ENCODE measurements around the gene VDAC2.

DNA sequence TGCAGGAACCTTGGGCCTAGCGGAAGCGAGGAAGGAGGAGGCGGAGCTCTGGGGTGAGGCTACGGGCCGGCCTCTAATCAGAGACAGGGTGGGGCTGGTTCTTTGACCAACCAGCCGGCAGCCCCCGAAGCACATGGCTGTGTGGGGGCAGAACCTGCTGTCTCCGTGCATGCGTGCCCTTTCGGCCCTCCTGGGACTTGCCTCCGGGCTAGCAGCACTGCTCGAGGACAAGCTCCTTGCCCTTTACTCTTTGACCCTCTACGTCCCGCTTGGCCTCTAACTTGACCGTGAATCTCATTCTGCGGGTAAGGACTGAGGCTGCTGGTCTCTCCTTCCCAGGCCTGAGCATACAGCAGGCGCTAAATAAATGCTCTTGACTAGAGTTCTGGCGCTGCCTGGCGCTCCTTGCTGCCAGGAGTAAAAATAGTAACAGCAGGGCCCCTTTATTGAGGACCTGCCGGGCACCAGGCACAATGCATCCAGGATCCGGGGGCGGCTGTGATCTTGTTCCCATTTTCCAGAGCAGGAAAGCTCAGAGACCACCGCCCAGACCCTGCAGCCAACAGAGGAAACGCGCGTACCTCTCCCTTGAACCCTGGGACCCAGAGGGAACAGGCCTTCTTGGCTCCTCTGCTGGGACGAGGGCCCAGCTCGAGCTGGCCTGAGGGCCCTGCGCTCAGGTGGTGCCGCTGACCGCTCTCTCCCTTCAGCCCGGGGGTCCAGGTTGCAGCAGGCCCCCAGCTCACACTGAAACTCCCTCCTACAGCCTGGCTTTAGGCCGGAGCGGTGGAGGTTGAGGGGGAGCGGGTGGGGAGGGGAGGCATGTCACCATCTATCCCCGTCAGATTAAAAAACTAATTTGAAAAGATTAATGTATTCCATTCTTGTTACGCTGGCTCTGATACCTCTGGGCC, 27.8 kb downstream of the VDAC2 start:
- TF ChIP-seq, protein P1, sequence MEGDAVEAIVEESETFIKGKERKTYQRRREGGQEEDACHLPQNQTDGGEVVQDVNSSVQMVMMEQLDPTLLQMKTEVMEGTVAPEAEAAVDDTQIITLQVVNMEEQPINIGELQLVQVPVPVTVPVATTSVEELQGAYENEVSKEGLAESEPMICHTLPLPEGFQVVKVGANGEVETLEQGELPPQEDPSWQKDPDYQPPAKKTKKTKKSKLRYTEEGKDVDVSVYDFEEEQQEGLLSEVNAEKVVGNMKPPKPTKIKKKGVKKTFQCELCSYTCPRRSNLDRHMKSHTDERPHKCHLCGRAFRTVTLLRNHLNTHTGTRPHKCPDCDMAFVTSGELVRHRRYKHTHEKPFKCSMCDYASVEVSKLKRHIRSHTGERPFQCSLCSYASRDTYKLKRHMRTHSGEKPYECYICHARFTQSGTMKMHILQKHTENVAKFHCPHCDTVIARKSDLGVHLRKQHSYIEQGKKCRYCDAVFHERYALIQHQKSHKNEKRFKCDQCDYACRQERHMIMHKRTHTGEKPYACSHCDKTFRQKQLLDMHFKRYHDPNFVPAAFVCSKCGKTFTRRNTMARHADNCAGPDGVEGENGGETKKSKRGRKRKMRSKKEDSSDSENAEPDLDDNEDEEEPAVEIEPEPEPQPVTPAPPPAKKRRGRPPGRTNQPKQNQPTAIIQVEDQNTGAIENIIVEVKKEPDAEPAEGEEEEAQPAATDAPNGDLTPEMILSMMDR (IDR thresholded peaks at IDR 0.05; ENCODE audit: low read depth, low read length) = no peak
- no peak for TF ChIP-seq EZH2phosphoT487 (IDR thresholded peaks at IDR 0.05; ENCODE audit: low read depth)

Data from OCI-LY3 (cell line).